HCT116 (cell line): ENCODE results near the gene ZNF775. TPM values are rescaled to one million over a fixed set of nuclear protein-coding genes. Genes with fewer than 3 reads are reported as not detected.

Source experiments
- ATAC-seq: fragments of 200-7000 bp; cut with Tn5 transposase; 2 replicates; pipeline ENCODE4 v1.9.1; 2020; ENCODE audit warnings: mild to moderate bottlenecking, moderate library complexity
- BruUV-seq: library from RNA; stranded (reverse); fragments of 400-500 nt; replicated peaks from 2 replicates; lab custom pipeline; 2021; lab: Mats Ljungman, UMichigan
- CTCF ChIA-PET: fragments of 300-600 bp; sonication (Branson Sonifier 250); formaldehyde crosslinking; loops from one replicate; lab custom pipeline; 2021; ENCODE audit warnings: antibody characterized with exemption; lab: Charles Lee
- POLR2A ChIA-PET: fragments of 300-600, 350-600 bp; sonication (Branson Sonifier 250); formaldehyde crosslinking; loops from one replicate; lab custom pipeline; 2021; ENCODE audit warnings: antibody characterized with exemption; lab: Charles Lee
- RAD21 ChIA-PET, 2 experiments: fragments of 300-600 bp; sonication (Branson Sonifier 250); formaldehyde crosslinking; loops; one replicate each; lab custom pipeline; 2023; ENCODE audit warnings: low total read pairs in 2 of 2; ENCODE audit not compliant: uncharacterized antibody in 2 of 2, unreplicated experiment in 2 of 2, low non-redundant PET in 1 of 2; lab: Charles Lee
- DNase-seq: peaks from one replicate; pipeline ENCODE4 v3.0.0-alpha.2; 2010; ENCODE audit warnings: low read depth, low spot score
- H2AFZ ChIP-seq: fragments of 200-600 bp; shearing (Covaris generic), sonication (generic); 2 replicates; pipeline ENCODE4 v1.6.1; 2017; ENCODE audit warnings: low read depth, mixed run types, mixed read lengths, antibody characterized with exemption, low read length; ENCODE audit not compliant: poor library complexity, severe bottlenecking
- H3K27ac ChIP-seq: 2 replicates; pipeline ENCODE4 v1.5.1; 2012; ENCODE audit warnings: low read depth, low read length
- H3K27me3 ChIP-seq: fragments of 200-600 bp; sonication (generic); 2 replicates; pipeline ENCODE4 v1.6.1; 2016; ENCODE audit warnings: mixed run types, low read length, mixed read lengths; ENCODE audit not compliant: insufficient read depth
- H3K36me3 ChIP-seq, 2 experiments: fragments of 200-500 bp in 1 of 2; fragments of 200-600 bp in 1 of 2; sonication (Bioruptor generic) in 1 of 2; sonication (generic) in 1 of 2; 2 replicates each; pipeline versions ENCODE4 v1.5.1 to v1.6.1; 2014 to 2016; ENCODE audit warnings: low read length in 2 of 2, inconsistent platforms in 1 of 2, mixed read lengths in 1 of 2, mixed run types in 1 of 2; ENCODE audit not compliant: insufficient read depth in 2 of 2, control insufficient read depth in 1 of 2
- H3K4me1 ChIP-seq, 2 experiments: fragments of 200-600 bp in 1 of 2; sonication (generic) in 1 of 2; 2 replicates each; pipeline versions ENCODE4 v1.5.1 to v1.6.1; 2012 to 2017; ENCODE audit warnings: low read length in 2 of 2, inconsistent platforms in 1 of 2, mild to moderate bottlenecking in 1 of 2, mixed read lengths in 1 of 2, mixed run types in 1 of 2, moderate library complexity in 1 of 2; ENCODE audit not compliant: insufficient read depth in 2 of 2, control insufficient read depth in 1 of 2
- H3K4me2 ChIP-seq: fragments of 200-600 bp; sonication (generic); 2 replicates; pipeline ENCODE4 v1.6.1; 2017; ENCODE audit warnings: mixed run types, low read length, mixed read lengths
- H3K4me3 ChIP-seq, 2 experiments: fragments of 200-600 bp in 1 of 2; sonication (generic) in 1 of 2; replicated peaks in 1 of 2; 2 replicates each; pipeline ENCODE4 v1.5.1; 2011 to 2016; ENCODE audit warnings: low read length in 2 of 2, control low read depth in 1 of 2, low read depth in 1 of 2, mild to moderate bottlenecking in 1 of 2, mixed read lengths in 1 of 2, mixed run types in 1 of 2
- H3K79me2 ChIP-seq: fragments of 200-600 bp; sonication (generic); 2 replicates; pipeline ENCODE4 v1.6.1; 2017; ENCODE audit warnings: mild to moderate bottlenecking, mixed run types, low read length, moderate library complexity, mixed read lengths; ENCODE audit not compliant: insufficient read depth
- H3K9ac ChIP-seq: fragments of 200-600 bp; sonication (generic); 2 replicates; pipeline ENCODE4 v1.6.1; 2016; ENCODE audit warnings: low read length, mixed read lengths
- H3K9me2 ChIP-seq: fragments of 200-600 bp; sonication (generic), shearing (Covaris generic); 2 replicates; pipeline ENCODE4 v1.6.1; 2017; ENCODE audit warnings: mixed run types, mild to moderate bottlenecking, moderate library complexity; ENCODE audit not compliant: insufficient read depth
- H3K9me3 ChIP-seq, 2 experiments: fragments of 200-500 bp in 1 of 2; fragments of 200-600 bp in 1 of 2; sonication (Bioruptor generic) in 1 of 2; sonication (generic) in 1 of 2; 2 replicates each; pipeline ENCODE4 v1.6.1; 2014 to 2017; ENCODE audit warnings: low read length in 2 of 2, mixed read lengths in 2 of 2, inconsistent platforms in 1 of 2, low read depth in 1 of 2, mild to moderate bottlenecking in 1 of 2, mixed run types in 1 of 2, moderate library complexity in 1 of 2; ENCODE audit not compliant: control insufficient read depth in 1 of 2, insufficient read depth in 1 of 2
- H4K20me1 ChIP-seq: fragments of 200-600 bp; sonication (generic), shearing (Covaris generic); 2 replicates; pipeline ENCODE4 v1.6.1; 2017; ENCODE audit warnings: mixed run types, mild to moderate bottlenecking, moderate library complexity; ENCODE audit not compliant: insufficient read depth
- CEBPB ChIP-seq: IDR thresholded peaks from 2 replicates; pipeline ENCODE4 v1.6.1; 2012; ENCODE audit warnings: low read depth
- EZH2 ChIP-seq: fragments of 200-600 bp; sonication (generic); IDR thresholded peaks from 2 replicates; pipeline ENCODE4 v1.6.1; 2017; ENCODE audit warnings: antibody characterized with exemption, mixed run types
- JUND ChIP-seq: IDR thresholded peaks from 2 replicates; pipeline ENCODE4 v1.6.1; 2012
- POLR2A ChIP-seq: IDR thresholded peaks from 2 replicates; pipeline ENCODE4 v1.7.0; 2011; ENCODE audit warnings: borderline replicate concordance; ENCODE audit not compliant: insufficient read depth, insufficient read length; ENCODE audit errors: extremely low read depth
- REST ChIP-seq: IDR thresholded peaks from 2 replicates; pipeline ENCODE4 v1.6.1; 2012; ENCODE audit warnings: low read depth
- YY1 ChIP-seq: IDR thresholded peaks from 2 replicates; pipeline ENCODE4 v1.6.1; 2011; ENCODE audit warnings: low read length, low read depth, moderate library complexity, mild to moderate bottlenecking; ENCODE audit not compliant: insufficient replicate concordance; ENCODE audit errors: extremely low read depth
- intact Hi-C: fragments of 100-400 bp; cut with micrococcal nuclease; formaldehyde crosslinking; loops from 2 replicates; pipeline ENCODE4 v1.10.0; 2022
- total RNA-seq: library from RNA; stranded (reverse); gene quantifications from one replicate; pipeline ENCODE4 v1.2.1, GENCODE V29; 2021; ENCODE audit not compliant: unreplicated experiment

ZNF775 gene
- total RNA-seq, 1 experiment from 2014 or later = 4.5 TPM

GRCh38 chr7:150330211-150330885 is 48.8 kb upstream of the ZNF775 start:
- no peaks in the 10 kb centered on the region for H3K9me3 ChIP-seq
- no peak overlapping the region for H3K9ac ChIP-seq
- intact Hi-C loops = no loop called here
- no peaks in the 10 kb centered on the region for H3K27me3 ChIP-seq
- no peak overlapping the region for H2AFZ ChIP-seq
- TF ChIP-seq REST (no peak), EZH2 (no peak), POLR2A (no peak), YY1 (no peak), CEBPB (no peak), JUND (no peak)
- TF ChIP-seq, all 23 proteins: peak for 0
- Histone ChIP-seq H3K4me2 (no peak overlapping the region), H4K20me1 (no peaks in the 10 kb centered on the region), H3K4me1 (no peaks in the 10 kb centered on the region), H3K36me3 (peaks cover 0 to 3% of the 10 kb centered on the region in 2 experiments; a peak in 1 of 4 replicates), H3K4me3 (no peak overlapping the region), H3K79me2 (no peaks in the 10 kb centered on the region), H3K27ac (no peak overlapping the region), H3K9me2 (no peaks in the 10 kb centered on the region)
- no peak for DNase-seq
- POLR2A ChIA-PET = no interaction called here
- no TSS peak for BruUV-seq
- no peak for ATAC-seq
- RAD21 ChIA-PET = no interaction called here
- CTCF ChIA-PET = no interaction called here
